Left renal cortex interstitium (tissue), 4 donors: ENCODE results near the gene KRT71. TPM values are rescaled to one million over a fixed set of nuclear protein-coding genes. Genes with fewer than 3 reads are reported as not detected.
"Not testable (repeated sequence)": the region's sequence is repeated elsewhere in the genome, so short reads cannot be mapped to it uniquely, and the experiment has no call there.

Source experiments
- DNase-seq, 4 donors: peaks; one replicate each; pipeline ENCODE4 v3.0.0-alpha.2; 2013; ENCODE audit warnings: low read depth in 4 of 4, low spot score in 2 of 4, missing footprints in 1 of 4
- polyA plus RNA-seq, 4 donors: library from polyadenylated mRNA; unstranded; fragments of 120-200 nt; gene quantifications; one replicate each; pipeline ENCODE4 v1.2.1, GENCODE V29; 2013; ENCODE audit not compliant: insufficient read length in 4 of 4

Gene KRT71
- polyA plus RNA-seq: not detected

DNA sequence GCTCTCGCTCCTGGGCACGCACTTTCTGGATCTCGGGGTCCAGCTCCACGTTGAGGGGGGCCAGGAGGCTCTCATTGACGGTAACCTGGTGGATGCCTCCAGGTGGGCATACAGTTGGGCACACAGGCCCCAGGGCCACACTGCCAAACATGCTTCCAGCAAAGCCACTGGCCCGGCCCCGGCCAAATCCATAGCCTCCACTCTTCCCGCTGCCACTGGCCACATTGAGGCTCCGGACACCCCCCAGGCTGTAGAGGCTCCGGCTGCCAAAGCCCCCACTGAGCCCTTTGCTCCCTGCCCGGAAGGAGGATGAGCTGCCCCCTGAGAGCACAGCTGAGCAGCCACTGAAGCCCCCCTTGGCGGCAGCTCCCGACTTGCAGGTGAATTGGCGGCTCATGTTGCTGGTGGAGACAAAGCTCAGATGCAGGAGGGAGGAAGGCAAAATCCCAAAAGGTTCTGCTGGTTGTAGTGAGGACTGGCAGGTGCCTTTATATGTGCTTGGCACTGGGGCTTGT, at the start of gene KRT71:
Gene KRT71 (minus strand): TSS at position 465 of the 515 bp plus-strand sequence. CDS start 68 bp downstream, at position 397.
- no peak for DNase-seq

DNA sequence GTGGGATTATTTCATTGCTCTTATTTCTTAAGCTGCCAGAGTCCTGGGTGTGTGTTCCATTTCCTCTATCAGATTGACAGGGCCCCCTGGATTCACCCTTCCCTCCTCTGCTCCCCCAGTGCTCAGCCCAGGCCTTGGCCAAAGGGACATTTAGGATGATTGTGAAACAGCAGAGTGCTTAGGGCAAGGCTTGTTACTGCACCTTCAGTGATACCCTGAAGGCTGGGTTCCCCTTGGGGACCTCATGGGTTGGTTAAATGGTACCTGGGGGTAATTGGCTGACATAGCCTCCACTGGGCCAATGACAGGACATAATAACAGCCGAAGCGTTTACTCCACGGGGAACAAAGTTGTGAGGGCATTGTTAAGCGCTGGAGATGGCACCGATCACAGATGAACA, 49.6 kb upstream of the KRT71 start:
- no peak for DNase-seq

DNA sequence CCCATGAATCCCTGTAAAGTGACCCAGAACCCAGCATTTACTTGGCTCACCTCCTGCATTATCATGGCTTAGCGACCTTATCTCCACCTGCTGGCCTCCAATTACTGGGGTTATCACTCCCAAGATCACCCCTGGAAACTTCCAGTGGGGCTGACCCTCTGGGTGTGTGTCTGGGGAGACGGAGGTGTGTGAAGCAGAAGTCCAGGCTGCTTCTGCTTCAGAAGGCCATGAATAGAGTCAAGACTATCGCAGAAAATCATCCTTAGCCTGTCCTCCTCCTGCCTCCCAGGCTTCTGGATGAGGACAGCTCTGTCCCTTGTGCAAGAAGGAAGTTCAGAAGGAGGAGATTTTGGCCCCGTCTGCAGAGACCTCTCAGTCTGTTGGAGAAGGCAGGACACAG, 48.7 kb upstream of the KRT71 start:
- DNase-seq: no peak

DNA sequence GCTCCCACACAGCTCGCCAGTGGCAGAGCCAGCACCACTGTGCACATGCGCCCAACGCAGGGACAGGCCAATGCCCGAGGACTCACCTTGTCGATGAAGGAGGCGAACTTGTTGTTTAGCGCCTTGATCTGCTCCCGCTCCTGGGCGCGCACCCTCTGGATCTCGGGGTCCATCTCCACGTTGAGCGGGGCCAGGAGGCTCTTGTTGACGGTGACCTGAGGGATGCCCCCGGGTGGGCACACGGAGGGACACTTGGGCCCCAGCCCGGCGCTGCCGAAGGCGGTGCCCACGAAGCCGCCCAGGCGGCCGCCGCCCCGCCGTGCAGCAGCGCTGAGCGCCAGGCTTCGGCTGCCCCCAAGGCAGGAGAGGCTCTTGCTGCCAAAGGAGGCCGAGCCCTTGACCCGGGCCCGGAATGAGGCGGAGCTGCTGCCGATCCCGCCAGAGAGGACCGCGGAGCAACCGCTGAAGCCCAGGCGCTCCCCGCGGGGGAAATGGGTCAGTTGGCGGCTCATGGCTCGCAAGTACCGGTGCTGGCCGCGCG, 48.1 kb upstream of the KRT71 start, which contains the start of gene KRT72:
Gene KRT72 (minus strand): TSS at position 523 of the 541 bp plus-strand sequence. CDS start 11 bp downstream, at position 512.
- no peak for DNase-seq

DNA sequence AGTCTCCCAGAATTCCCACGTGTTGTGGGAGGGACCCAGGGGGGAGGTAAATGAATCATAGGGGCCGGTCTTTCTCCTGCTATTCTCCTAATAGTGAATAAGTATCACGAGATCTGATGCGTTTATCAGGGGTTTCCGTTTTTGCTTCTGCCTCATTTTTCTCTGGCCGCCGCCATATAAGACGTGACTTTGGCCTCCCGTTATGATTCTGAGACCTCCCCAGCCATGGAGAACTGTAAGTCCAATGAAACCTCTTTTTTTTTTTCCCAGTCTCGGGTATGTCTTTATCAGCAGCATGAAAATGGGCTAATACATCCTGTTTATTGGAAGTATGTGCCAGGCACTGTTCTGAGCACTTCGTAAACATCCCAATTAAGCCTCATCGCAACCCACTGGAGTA, 47.5 kb upstream of the KRT71 start:
- no peak for DNase-seq

DNA sequence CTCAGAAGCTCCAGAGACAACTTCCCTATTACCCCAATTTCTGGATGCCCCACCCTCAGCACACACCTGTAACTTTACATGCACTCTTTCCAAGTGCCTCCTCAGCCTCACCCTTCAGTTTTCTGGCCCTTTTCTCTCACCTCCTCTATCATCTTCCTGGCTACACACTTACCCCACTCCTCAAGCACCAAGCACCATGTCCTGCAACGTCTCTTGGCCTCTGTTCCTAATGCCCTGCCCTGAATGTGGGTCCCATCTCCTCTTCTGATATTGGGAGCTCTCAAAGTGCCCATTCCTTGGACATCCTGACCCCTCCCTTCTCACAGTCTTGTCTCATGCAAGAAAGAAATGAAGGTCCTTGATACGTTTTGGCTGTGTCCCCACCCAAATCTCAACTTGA, 47.1 kb upstream of the KRT71 start:
- no peak for DNase-seq

DNA sequence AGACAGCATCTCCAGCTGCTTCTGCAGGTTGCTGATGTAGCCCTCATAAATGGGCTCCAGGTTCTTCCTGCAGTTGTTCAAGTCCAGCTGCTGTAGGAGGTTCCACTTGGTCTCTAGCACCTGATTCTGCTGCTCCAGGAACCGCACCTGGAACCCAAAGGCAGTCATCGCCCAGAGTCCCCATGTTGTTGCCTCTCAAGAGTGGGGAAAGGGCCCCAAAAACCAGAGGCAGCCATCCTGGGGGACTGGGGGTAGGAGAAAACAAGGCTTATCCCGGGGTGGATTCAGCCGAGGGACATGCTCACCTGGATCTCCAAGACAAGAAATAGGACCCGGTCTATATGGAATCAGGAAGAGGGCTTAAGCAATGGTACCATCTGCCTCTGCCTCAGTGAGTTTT, 46.0 kb upstream of the KRT71 start:
- no peak for DNase-seq

DNA sequence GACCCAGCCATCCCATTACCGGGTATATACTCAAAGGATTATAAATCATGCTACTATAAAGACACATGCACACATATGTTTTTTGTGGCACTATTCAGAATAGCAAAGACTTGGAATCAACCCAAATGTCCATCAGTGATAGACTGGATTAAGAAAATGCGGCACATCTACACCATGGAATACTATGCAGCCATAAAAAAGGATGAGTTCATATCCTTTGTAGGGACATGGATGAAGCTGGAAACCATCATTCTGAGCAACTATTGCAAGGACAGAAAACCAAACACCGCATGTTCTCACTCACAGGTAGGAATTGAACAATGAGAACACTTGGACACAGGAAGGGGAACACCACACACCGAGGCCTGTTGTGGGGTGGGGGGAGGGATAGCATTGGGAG, 41.3 kb upstream of the KRT71 start:
- DNase-seq: not testable (repeated sequence)

DNA sequence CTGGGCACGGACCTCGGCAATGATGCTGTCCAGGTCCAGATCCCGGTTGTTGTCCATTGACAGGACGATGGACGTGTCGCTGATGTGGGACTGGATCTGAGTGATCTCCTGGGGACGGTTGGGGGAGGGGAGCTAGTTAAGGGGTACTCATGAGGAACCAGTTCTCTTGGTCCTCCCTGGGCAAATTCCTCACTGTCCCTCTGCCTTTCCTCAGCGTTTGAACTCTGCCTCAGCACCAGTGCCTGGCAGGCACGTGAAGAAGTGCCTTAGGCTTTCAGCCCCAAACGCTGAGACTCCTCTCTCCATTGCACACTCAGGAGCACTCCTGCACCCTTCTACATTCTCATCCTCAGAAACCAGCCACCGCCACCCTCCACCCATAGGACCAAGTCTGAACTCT, 38.6 kb upstream of the KRT71 start:
- DNase-seq: no peak

DNA sequence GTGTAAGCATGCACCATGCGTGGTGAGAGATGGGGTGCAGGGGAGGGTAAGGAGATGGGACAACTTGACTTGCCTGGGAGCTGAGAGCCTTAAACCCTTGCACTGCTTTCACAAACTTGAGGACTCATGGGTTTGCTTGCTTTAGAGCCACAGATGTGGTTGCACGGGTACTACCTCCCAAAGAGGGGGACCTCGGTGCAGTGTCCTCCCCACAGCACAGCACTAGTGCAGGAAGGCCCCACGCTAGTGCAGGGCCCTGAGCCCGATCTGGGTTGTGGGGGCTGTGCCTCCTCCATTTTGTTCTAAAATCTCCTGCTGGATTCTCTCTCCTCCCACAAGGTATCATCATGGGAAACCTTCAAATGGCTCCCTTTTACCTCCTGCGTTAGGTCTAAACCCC, 37.1 kb upstream of the KRT71 start:
- no peak for DNase-seq

DNA sequence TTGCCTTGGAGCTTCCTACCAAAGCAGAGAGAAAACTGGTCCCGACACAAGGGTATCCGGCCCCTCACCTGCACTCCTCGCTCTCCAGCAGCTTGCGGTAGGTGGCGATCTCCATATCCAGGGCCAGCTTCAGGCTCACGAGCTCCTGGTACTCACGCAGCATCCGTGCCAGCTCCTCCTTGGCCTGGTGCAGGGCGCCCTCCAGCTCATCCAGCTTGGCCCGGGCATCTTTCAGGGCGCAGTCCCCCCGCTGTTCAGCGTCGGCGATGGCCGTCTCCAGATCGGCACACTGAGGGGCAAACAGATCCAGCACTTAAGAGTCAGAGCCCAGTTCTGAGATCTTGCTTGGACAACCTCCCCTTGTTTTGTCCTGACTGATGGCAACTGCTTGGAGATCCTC, 34.6 kb upstream of the KRT71 start:
- no peak for DNase-seq

DNA sequence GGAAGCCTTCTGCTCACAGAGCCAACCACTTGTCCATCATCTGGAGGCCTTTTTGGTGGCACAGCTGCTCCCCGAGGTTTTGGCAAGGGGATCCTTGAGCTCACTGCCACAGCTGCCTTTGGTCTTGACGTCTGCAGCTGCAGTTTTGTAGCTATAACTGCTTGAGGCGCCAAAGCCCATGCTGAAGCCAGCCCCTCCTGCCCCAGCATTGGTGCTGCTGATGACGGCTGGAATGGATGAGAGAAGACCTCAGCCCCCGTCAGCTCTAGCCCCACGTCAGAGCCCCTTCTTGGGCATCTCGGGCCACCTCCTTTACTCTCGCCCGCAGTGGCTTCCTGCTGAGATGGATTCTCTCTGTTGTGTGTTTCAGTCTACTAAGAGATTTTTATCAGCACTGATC, 33.0 kb upstream of the KRT71 start:
- DNase-seq: no peak

DNA sequence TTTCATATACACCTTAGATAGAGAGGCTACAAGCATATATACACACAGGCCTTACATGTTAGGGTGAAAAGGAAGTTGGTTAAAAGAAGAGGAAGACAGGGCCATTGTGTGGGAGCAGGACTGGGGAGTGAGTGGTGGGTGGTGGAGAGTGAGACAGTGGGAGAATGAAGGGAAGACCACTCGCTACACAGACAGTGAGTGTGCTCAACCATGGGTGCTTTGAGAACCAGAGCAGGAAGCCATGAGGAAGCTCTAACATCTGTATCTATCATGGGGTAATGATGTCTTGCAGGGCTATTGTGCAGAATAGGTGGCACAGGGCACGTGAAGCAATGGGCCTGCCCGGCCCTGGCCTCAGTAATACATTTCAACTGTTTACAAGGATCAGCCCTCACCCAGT, 32.1 kb upstream of the KRT71 start:
- DNase-seq: no peak

DNA sequence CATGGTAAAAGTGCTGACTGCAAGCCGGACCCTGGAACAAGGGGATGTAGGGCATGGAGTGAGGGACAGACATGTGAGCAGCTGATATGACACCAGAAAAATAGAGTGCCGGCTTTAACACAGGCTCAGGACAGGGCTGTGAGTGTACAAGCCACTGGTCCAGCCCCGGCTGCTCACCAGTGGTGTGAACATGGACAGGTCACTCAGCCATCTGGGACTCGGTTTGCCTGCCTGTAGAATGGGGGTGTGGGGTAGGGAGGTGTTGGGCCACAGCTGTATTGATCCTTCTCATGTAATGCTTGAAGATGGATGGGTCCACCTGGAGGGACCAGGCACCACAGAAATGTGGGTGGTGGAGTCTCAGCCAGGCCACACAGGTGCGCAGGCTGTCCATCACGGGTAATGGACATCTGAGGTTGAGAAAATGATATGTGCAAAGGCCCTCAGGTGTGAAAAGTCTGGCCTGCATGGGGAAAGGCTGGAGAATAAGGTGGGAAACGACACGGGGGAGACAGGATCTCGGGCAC, 31.3 kb upstream of the KRT71 start:
- no peak for DNase-seq

DNA sequence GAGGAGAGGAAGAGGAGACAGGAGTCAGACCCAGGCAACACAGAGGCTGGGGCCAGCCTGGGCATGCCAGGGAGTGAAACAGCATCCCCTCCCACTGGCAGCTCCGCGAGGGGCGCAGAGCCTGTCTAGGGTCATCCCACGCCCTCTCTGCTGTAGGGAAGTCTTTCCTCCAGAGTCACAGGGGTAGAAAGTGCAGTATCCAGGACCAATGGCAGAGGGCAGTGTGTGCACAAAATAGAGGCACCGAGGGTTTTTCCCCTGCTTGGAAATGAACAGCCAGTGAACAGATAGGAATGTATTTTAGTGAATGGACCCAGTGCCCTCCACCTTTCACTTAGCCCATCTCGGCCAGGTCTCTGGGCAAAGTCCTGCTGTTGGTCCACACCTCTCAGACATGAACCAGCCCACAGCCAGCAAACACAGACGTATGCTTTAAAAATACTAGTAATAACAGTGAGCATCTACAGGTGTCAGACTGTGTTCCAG, 30.1 kb upstream of the KRT71 start:
- DNase-seq: peak; percentile 13 to 50 (median 29)

DNA sequence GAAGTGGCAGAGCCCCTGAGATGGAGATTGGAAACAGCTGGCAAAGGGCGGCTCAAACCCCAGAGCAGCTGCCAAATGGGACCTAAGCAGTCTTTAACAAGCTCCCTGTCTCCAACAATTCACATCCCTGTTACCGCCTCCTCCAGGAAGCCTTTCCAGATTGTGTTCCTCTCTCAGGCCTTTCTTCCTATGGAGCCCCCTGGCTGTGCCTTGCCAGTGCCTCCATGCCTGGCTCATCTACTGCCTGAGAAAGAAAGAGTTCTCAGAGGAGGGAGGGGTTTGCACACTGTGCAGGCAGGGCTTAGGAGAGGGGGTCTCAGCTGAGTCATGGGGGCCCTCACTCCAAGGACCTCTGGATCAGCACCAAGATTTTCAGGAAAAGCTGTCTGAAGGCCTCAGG, 29.5 kb upstream of the KRT71 start:
- no peak for DNase-seq

DNA sequence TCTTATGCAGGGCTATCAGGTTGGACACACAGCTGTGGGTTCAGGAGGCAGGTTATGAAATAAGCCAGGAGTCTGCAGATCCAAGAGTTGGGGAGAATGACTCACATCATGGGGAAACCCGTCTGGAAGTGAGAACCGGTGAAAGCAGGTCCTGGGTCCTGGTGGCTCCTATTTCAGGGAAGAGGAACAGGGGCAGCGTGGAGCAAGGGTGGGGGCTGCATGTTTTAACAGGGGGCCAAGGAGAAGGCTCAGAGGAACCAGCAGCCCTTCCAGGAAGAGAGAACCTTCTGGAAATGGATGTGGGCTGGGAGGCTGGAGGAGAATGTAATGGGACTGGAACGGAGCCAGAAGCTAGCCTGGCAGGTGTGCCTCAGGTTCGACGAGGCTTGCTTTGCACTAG, 28.5 kb upstream of the KRT71 start:
- no peak for DNase-seq

DNA sequence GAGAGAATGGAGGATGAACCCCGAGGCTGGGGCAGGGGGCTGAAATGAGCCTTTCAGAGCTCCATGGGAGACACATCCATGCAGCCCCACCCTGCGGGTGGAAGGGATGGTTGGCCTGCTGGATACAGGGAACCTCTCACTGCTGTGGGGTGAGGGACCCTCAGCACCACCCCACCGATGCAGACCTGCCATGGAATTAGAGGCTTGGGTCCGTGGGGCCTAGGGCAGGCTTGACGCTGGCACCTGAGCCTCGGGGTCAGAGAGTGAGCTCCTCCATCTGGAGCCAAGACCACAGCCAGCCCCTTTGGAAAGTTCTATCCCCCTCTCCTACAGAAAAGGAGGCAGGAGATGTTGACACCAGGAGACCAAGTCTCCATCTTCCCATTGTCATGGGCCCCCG, 28.1 kb upstream of the KRT71 start:
- no peak for DNase-seq

DNA sequence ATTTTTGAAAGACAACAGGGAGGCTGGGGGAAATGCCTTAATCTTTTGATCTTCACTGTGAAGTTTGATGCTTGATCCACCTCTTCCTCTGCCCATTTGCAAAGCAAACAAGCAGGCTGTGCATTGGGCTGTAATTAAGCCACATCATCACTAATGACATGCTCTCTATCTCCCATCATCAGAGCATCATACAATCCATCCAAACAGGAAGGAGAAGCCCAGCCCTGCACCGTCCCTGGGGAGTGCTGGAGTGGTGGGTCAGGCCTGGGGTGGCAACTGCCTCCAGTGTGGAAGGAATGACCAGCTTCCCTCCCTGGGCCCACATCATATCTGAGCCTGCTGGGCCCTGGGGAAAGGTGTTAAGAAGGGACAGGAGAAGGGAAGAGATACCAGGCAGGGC, 27.6 kb upstream of the KRT71 start:
- DNase-seq: no peak

DNA sequence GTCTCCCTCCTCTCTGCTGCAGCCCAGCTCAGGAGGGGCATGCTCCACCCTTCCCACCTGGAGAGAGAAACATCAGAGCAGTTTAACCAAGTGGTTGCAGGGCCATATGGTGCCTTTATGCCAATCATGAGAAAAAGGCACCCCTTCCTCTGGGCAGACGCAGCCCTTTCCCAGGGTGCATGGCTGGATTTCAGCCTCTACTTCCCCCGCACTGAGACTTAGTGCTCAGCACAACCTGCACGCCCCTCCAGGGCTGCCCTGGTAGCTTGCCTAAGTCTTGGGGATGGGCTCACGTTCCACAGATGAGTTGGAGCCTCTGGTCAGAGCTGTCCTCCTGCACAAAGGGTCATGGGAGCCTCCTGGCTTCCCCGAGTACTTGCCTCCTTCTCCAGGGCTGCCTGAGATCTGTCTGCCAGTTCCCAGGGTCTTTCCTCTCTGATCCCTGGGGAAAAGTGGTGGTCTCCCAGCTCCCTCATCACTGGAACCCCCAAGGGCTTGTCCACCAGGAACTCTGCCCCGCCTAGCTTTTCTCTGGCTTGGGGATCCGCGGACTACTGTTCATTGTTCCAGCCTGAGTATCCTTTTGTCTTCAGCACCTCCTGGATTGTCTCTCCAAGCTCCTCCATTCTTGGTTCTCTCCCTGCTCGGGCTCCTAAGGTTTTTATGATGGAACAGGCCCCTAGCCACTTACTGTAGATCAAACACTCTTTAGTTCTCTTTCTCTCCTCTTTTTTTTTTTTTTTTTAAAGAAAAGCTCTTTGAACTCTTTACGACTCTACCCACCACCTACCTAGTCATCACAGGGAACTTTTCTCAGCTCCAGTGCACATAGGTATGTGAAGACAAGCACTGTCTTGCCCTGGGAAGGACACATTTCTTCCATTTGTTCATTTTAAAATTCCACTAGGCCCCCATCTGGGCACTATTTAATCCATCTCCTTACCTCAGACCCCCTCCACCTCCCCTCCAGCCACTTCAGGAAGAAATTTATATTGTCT, 26.8 kb upstream of the KRT71 start:
- no peak for DNase-seq

DNA sequence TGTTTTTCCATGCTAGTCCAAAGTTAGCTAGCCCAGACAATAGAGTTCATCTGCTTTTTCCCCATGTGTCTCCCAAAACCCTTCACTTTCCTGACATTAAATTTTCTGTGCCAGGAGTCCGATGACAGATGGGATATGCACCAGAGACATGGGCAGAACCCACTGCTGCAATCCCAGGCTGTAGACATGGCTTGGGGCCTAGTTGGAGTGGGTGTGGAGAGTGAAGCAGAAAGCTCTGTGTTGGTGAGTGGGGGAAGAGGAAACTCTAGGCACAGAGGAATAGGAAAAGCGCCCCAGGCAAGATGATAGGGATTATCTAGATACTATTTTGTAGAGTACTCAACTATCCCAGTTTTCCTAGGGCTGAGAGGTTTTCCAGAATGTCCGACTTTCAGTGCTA, 25.5 kb upstream of the KRT71 start:
- DNase-seq: no peak
